Measurements from ENCODE around the gene SIRT6. TPM values are rescaled to one million over a fixed set of nuclear protein-coding genes. Genes with fewer than 3 reads are reported as not detected.

Gene SIRT6
- total and polyA plus RNA-seq, 2 donors (not counting 1 experiment from before 2014, with no cell fraction given), result 8.8 to 9.2 TPM

GRCh38 chr19:4197625-4198466, 15.5 kb upstream of the SIRT6 start:
- Histone ChIP-seq H3K79me2 (ENCODE audit: control insufficient read depth, insufficient read depth, low read length) (no peaks in the 10 kb centered on the region), H3K36me3 (ENCODE audit: control insufficient read depth, insufficient read depth, low read length) (no peaks in the 10 kb centered on the region), H3K4me2 (ENCODE audit: extremely low read depth, insufficient read depth, low read length) (no peak overlapping the region), H3K27me3 (ENCODE audit: control insufficient read depth, insufficient read depth, low read length) (peaks cover 16% of the 10 kb centered on the region), H2AFZ (ENCODE audit: low read length) (no peak overlapping the region), H3K4me3 (replicated peaks in 1 of 4; ENCODE audit: control extremely low read depth in 1 of 4, insufficient read depth in 1 of 4, low read depth in 3 of 4, low read length in 4 of 4) (no peak overlapping the region), H3K9ac (ENCODE audit: insufficient read depth, low read length) (no peak overlapping the region), H3K4me1 (ENCODE audit: control insufficient read depth, extremely low read depth, insufficient read depth, low read length) (no peaks in the 10 kb centered on the region), H3K27ac (ENCODE audit: insufficient read depth, low read length) (no peak overlapping the region), H4K20me1 (ENCODE audit: control insufficient read depth, extremely low read depth, insufficient read depth, low read length) (no peaks in the 10 kb centered on the region), H3K9me3 (ENCODE audit: control insufficient read depth, insufficient read depth, low read depth, low read length) (no peaks in the 10 kb centered on the region)
- TF ChIP-seq EZH2 (IDR thresholded peaks at IDR 0.05; ENCODE audit: low read length, missing control alignments), result peak; percentile 54
- no peak for TF ChIP-seq CTCF (conservative IDR thresholded peaks at IDR 0.05 in 1 of 2, IDR thresholded peaks at IDR 0.05 in 1 of 2; ENCODE audit: low read depth in 1 of 2, low read length in 2 of 2)
- peak in 1 of 2 donors; percentile 2 for DNase-seq (ENCODE audit: low read depth in 2 of 2)

- H3K4me1 ChIP-seq (ENCODE audit: control insufficient read depth, extremely low read depth, insufficient read depth, low read length), result no peaks in the 10 kb centered on the region
- H3K4me3 ChIP-seq (replicated peaks in 1 of 4; ENCODE audit: control extremely low read depth in 1 of 4, insufficient read depth in 1 of 4, low read depth in 3 of 4, low read length in 4 of 4), result no peak overlapping the region
- H3K4me2 ChIP-seq (ENCODE audit: extremely low read depth, insufficient read depth, low read length), result no peak overlapping the region
- H3K9me3 ChIP-seq (ENCODE audit: control insufficient read depth, insufficient read depth, low read depth, low read length), result no peaks in the 10 kb centered on the region
- no peak overlapping the region for H2AFZ ChIP-seq (ENCODE audit: low read length)
- peaks cover 16% of the 10 kb centered on the region for H3K27me3 ChIP-seq (ENCODE audit: control insufficient read depth, insufficient read depth, low read length)
- DNase-seq (ENCODE audit: low read depth in 2 of 2), result no peak
- no peaks in the 10 kb centered on the region for H3K79me2 ChIP-seq (ENCODE audit: control insufficient read depth, insufficient read depth, low read length)
- H3K27ac ChIP-seq (ENCODE audit: insufficient read depth, low read length), result no peak overlapping the region
- no peak overlapping the region for H3K9ac ChIP-seq (ENCODE audit: insufficient read depth, low read length)
- TF ChIP-seq EZH2 (IDR thresholded peaks at IDR 0.05; ENCODE audit: low read length, missing control alignments), result no peak
- TF ChIP-seq CTCF (conservative IDR thresholded peaks at IDR 0.05 in 1 of 2, IDR thresholded peaks at IDR 0.05 in 1 of 2; ENCODE audit: low read depth in 1 of 2, low read length in 2 of 2), result no peak
- H3K36me3 ChIP-seq (ENCODE audit: control insufficient read depth, insufficient read depth, low read length), result no peaks in the 10 kb centered on the region
- H4K20me1 ChIP-seq (ENCODE audit: control insufficient read depth, extremely low read depth, insufficient read depth, low read length), result no peaks in the 10 kb centered on the region
Measured at GRCh38 chr19:4197228-4197624, 14.9 kb upstream of the SIRT6 start.

GRCh38 chr19:4196587-4197148, 14.3 kb upstream of the SIRT6 start:
- DNase-seq (ENCODE audit: low read depth in 2 of 2), result no peak
- H3K4me2 ChIP-seq (ENCODE audit: extremely low read depth, insufficient read depth, low read length), result no peak overlapping the region
- no peaks in the 10 kb centered on the region for H4K20me1 ChIP-seq (ENCODE audit: control insufficient read depth, extremely low read depth, insufficient read depth, low read length)
- no peak for TF ChIP-seq CTCF (conservative IDR thresholded peaks at IDR 0.05 in 1 of 2, IDR thresholded peaks at IDR 0.05 in 1 of 2; ENCODE audit: low read depth in 1 of 2, low read length in 2 of 2)
- TF ChIP-seq EZH2 (IDR thresholded peaks at IDR 0.05; ENCODE audit: low read length, missing control alignments), result no peak
- peaks cover 16% of the 10 kb centered on the region for H3K27me3 ChIP-seq (ENCODE audit: control insufficient read depth, insufficient read depth, low read length)
- H3K9ac ChIP-seq (ENCODE audit: insufficient read depth, low read length), result no peak overlapping the region
- no peak overlapping the region for H2AFZ ChIP-seq (ENCODE audit: low read length)
- H3K27ac ChIP-seq (ENCODE audit: insufficient read depth, low read length), result no peak overlapping the region
- H3K36me3 ChIP-seq (ENCODE audit: control insufficient read depth, insufficient read depth, low read length), result no peaks in the 10 kb centered on the region
- no peaks in the 10 kb centered on the region for H3K9me3 ChIP-seq (ENCODE audit: control insufficient read depth, insufficient read depth, low read depth, low read length)
- H3K4me1 ChIP-seq (ENCODE audit: control insufficient read depth, extremely low read depth, insufficient read depth, low read length), result no peaks in the 10 kb centered on the region
- no peaks in the 10 kb centered on the region for H3K79me2 ChIP-seq (ENCODE audit: control insufficient read depth, insufficient read depth, low read length)
- no peak overlapping the region for H3K4me3 ChIP-seq (replicated peaks in 1 of 4; ENCODE audit: control extremely low read depth in 1 of 4, insufficient read depth in 1 of 4, low read depth in 3 of 4, low read length in 4 of 4)

Measured in fibroblast of lung (primary cell).